GM23338 (cell line): Measurements from ENCODE around the gene RHBDD1.

Source experiments
- CREB1 ChIP-seq: fragments of 250-450 bp; sonication (Bioruptor Pico); IDR thresholded peaks from 2 replicates; pipeline ENCODE4 v1.5.0; 2020; ENCODE audit warnings: low read depth, mild to moderate bottlenecking, moderate library complexity
- EZH2 ChIP-seq: fragments of 200-600 bp; sonication (generic); IDR thresholded peaks from one replicate; pipeline ENCODE4 v1.8.0; 2017; ENCODE audit warnings: antibody characterized with exemption, mild to moderate bottlenecking, low read depth; ENCODE audit not compliant: unreplicated experiment
- EZH2phosphoT487 ChIP-seq: fragments of 200-600 bp; sonication (generic); IDR thresholded peaks from one replicate; pipeline ENCODE4 v1.8.1; 2018; ENCODE audit warnings: antibody characterized with exemption; ENCODE audit not compliant: unreplicated experiment
- TF ChIP-seq, protein P1 (sequence below): fragments of 250-450 bp; sonication (Bioruptor Pico); IDR thresholded peaks from 2 replicates; pipeline ENCODE4 v1.5.0; 2020; ENCODE audit warnings: mild to moderate bottlenecking, moderate library complexity
- TF ChIP-seq, protein P2 (sequence below), 2 experiments: fragments of 200-600 bp in 1 of 2; sonication (generic) in 1 of 2; conservative IDR thresholded peaks; 2 replicates each; pipeline versions ENCODE4 v1.5.1 to v1.6.1; 2016 to 2017; ENCODE audit warnings: antibody characterized with exemption in 2 of 2, low read depth in 2 of 2, mild to moderate bottlenecking in 2 of 2, moderate library complexity in 1 of 2
- TF ChIP-seq, protein P3 (sequence below): IDR thresholded peaks from one replicate; pipeline ENCODE4 v1.6.1; 2018; ENCODE audit warnings: antibody characterized with exemption; ENCODE audit not compliant: unreplicated experiment

DNA sequence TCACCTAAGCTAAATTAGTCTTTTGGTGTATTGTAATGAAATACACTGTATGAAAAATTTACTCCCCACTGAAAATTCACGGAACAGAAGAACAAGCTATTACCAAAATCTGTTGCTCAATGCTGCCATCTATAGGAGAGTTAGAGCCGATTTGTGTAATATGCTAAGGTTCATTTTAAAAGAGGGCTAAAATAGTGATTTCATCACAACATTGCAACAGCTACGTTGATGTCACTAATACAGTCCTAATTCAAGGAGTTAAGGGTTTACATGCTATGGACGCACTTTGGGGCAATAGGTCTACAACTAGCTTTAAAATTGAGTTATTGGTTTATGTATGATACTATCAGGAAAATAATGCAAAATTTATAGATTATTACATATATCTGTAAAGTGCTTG, 33.3 kb upstream of the RHBDD1 start:
- TF ChIP-seq, protein P1, sequence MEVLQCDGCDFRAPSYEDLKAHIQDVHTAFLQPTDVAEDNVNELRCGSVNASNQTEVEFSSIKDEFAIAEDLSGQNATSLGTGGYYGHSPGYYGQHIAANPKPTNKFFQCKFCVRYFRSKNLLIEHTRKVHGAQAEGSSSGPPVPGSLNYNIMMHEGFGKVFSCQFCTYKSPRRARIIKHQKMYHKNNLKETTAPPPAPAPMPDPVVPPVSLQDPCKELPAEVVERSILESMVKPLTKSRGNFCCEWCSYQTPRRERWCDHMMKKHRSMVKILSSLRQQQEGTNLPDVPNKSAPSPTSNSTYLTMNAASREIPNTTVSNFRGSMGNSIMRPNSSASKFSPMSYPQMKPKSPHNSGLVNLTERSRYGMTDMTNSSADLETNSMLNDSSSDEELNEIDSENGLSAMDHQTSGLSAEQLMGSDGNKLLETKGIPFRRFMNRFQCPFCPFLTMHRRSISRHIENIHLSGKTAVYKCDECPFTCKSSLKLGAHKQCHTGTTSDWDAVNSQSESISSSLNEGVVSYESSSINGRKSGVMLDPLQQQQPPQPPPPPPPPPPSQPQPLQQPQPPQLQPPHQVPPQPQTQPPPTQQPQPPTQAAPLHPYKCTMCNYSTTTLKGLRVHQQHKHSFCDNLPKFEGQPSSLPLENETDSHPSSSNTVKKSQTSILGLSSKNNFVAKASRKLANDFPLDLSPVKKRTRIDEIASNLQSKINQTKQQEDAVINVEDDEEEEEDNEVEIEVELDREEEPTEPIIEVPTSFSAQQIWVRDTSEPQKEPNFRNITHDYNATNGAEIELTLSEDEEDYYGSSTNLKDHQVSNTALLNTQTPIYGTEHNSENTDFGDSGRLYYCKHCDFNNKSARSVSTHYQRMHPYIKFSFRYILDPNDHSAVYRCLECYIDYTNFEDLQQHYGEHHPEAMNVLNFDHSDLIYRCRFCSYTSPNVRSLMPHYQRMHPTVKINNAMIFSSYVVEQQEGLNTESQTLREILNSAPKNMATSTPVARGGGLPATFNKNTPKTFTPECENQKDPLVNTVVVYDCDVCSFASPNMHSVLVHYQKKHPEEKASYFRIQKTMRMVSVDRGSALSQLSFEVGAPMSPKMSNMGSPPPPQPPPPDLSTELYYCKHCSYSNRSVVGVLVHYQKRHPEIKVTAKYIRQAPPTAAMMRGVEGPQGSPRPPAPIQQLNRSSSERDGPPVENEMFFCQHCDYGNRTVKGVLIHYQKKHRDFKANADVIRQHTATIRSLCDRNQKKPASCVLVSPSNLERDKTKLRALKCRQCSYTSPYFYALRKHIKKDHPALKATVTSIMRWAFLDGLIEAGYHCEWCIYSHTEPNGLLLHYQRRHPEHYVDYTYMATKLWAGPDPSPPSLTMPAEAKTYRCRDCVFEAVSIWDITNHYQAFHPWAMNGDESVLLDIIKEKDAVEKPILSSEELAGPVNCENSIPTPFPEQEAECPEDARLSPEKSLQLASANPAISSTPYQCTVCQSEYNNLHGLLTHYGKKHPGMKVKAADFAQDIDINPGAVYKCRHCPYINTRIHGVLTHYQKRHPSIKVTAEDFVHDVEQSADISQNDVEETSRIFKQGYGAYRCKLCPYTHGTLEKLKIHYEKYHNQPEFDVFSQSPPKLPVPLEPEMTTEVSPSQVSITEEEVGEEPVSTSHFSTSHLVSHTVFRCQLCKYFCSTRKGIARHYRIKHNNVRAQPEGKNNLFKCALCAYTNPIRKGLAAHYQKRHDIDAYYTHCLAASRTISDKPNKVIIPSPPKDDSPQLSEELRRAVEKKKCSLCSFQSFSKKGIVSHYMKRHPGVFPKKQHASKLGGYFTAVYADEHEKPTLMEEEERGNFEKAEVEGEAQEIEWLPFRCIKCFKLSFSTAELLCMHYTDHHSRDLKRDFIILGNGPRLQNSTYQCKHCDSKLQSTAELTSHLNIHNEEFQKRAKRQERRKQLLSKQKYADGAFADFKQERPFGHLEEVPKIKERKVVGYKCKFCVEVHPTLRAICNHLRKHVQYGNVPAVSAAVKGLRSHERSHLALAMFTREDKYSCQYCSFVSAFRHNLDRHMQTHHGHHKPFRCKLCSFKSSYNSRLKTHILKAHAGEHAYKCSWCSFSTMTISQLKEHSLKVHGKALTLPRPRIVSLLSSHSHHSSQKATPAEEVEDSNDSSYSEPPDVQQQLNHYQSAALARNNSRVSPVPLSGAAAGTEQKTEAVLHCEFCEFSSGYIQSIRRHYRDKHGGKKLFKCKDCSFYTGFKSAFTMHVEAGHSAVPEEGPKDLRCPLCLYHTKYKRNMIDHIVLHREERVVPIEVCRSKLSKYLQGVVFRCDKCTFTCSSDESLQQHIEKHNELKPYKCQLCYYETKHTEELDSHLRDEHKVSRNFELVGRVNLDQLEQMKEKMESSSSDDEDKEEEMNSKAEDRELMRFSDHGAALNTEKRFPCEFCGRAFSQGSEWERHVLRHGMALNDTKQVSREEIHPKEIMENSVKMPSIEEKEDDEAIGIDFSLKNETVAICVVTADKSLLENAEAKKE: no peak
- no peak for TF ChIP-seq EZH2phosphoT487
- TF ChIP-seq, protein P2, sequence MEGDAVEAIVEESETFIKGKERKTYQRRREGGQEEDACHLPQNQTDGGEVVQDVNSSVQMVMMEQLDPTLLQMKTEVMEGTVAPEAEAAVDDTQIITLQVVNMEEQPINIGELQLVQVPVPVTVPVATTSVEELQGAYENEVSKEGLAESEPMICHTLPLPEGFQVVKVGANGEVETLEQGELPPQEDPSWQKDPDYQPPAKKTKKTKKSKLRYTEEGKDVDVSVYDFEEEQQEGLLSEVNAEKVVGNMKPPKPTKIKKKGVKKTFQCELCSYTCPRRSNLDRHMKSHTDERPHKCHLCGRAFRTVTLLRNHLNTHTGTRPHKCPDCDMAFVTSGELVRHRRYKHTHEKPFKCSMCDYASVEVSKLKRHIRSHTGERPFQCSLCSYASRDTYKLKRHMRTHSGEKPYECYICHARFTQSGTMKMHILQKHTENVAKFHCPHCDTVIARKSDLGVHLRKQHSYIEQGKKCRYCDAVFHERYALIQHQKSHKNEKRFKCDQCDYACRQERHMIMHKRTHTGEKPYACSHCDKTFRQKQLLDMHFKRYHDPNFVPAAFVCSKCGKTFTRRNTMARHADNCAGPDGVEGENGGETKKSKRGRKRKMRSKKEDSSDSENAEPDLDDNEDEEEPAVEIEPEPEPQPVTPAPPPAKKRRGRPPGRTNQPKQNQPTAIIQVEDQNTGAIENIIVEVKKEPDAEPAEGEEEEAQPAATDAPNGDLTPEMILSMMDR (conservative IDR thresholded peaks at IDR 0.05; ENCODE audit: low read depth in 2 of 2): peak; percentile 69 to 81
- TF ChIP-seq, protein P3, sequence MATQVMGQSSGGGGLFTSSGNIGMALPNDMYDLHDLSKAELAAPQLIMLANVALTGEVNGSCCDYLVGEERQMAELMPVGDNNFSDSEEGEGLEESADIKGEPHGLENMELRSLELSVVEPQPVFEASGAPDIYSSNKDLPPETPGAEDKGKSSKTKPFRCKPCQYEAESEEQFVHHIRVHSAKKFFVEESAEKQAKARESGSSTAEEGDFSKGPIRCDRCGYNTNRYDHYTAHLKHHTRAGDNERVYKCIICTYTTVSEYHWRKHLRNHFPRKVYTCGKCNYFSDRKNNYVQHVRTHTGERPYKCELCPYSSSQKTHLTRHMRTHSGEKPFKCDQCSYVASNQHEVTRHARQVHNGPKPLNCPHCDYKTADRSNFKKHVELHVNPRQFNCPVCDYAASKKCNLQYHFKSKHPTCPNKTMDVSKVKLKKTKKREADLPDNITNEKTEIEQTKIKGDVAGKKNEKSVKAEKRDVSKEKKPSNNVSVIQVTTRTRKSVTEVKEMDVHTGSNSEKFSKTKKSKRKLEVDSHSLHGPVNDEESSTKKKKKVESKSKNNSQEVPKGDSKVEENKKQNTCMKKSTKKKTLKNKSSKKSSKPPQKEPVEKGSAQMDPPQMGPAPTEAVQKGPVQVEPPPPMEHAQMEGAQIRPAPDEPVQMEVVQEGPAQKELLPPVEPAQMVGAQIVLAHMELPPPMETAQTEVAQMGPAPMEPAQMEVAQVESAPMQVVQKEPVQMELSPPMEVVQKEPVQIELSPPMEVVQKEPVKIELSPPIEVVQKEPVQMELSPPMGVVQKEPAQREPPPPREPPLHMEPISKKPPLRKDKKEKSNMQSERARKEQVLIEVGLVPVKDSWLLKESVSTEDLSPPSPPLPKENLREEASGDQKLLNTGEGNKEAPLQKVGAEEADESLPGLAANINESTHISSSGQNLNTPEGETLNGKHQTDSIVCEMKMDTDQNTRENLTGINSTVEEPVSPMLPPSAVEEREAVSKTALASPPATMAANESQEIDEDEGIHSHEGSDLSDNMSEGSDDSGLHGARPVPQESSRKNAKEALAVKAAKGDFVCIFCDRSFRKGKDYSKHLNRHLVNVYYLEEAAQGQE: no peak
- TF ChIP-seq EZH2: no peak
- TF ChIP-seq CREB1 (CRISPR knock-in tag): no peak
